OCI-LY7 (cell line): ENCODE results near the gene ACTL7B. TPM values are rescaled to one million over a fixed set of nuclear protein-coding genes. Genes with fewer than 3 reads are reported as not detected.

ENCODE experiments used
- BruUV-seq: library from RNA; stranded (reverse); fragments of 400-500 nt; replicated peaks from 2 replicates; lab custom pipeline; 2021; lab: Mats Ljungman, UMichigan
- CTCF ChIA-PET: fragments of 300-600 bp; sonication (Branson Sonifier 250); formaldehyde crosslinking; loops from one replicate; lab custom pipeline; 2022; ENCODE audit warnings: antibody characterized with exemption; ENCODE audit not compliant: unreplicated experiment; lab: Charles Lee
- POLR2A ChIA-PET: fragments of 300-600 bp; sonication (Branson Sonifier 250); formaldehyde crosslinking; loops from one replicate; lab custom pipeline; 2022; ENCODE audit warnings: antibody characterized with exemption; lab: Charles Lee
- DNase-seq: peaks from one replicate; pipeline ENCODE4 v3.0.0-alpha.2; 2015; ENCODE audit warnings: low spot score
- H2AFZ ChIP-seq: fragments of 200-600 bp; sonication (generic), shearing (Covaris generic); 2 replicates; pipeline ENCODE4 v1.6.1; 2014; ENCODE audit warnings: mild to moderate bottlenecking, antibody characterized with exemption, low read length, moderate library complexity
- H3K27ac ChIP-seq: fragments of 200-600 bp; sonication (generic); 2 replicates; pipeline ENCODE4 v1.5.1; 2014; ENCODE audit warnings: mixed run types, low read depth, mild to moderate bottlenecking, moderate library complexity, low read length, inconsistent platforms; ENCODE audit not compliant: poor library complexity, severe bottlenecking
- H3K36me3 ChIP-seq: fragments of 200-600 bp; sonication (generic); 2 replicates; pipeline ENCODE4 v1.6.1; 2014; ENCODE audit warnings: mild to moderate bottlenecking, antibody characterized with exemption, low read length, moderate library complexity, mixed read lengths; ENCODE audit not compliant: insufficient read depth
- H3K4me1 ChIP-seq: fragments of 200-600 bp; sonication (generic); 2 replicates; pipeline ENCODE4 v1.5.1; 2014; ENCODE audit warnings: mild to moderate bottlenecking, low read length; ENCODE audit not compliant: insufficient read depth, poor library complexity, severe bottlenecking
- H3K4me2 ChIP-seq: fragments of 200-600 bp; sonication (generic); 2 replicates; pipeline ENCODE4 v1.6.1; 2014; ENCODE audit warnings: mild to moderate bottlenecking, low read length
- H3K4me3 ChIP-seq: fragments of 200-600 bp; sonication (generic); 2 replicates; pipeline ENCODE4 v1.5.1; 2014; ENCODE audit warnings: mild to moderate bottlenecking, low read depth, low read length; ENCODE audit not compliant: poor library complexity, severe bottlenecking
- H3K79me2 ChIP-seq: fragments of 200-600 bp; sonication (generic); 2 replicates; pipeline ENCODE4 v1.6.1; 2016; ENCODE audit warnings: low read depth, mild to moderate bottlenecking, low read length, moderate library complexity, mixed read lengths; ENCODE audit not compliant: insufficient read depth
- H3K9me2 ChIP-seq: fragments of 200-600 bp; sonication (generic); 2 replicates; pipeline ENCODE4 v1.6.1; 2016; ENCODE audit warnings: mild to moderate bottlenecking, low read length, mixed read lengths; ENCODE audit not compliant: insufficient read depth
- H3K9me3 ChIP-seq: fragments of 200-600 bp; sonication (generic); 2 replicates; pipeline ENCODE4 v1.6.1; 2014; ENCODE audit warnings: mild to moderate bottlenecking, mixed run types, low read length, mixed read lengths
- H4K20me1 ChIP-seq: fragments of 200-600 bp; sonication (generic); 2 replicates; pipeline ENCODE4 v1.6.1; 2014; ENCODE audit warnings: mild to moderate bottlenecking, antibody characterized with exemption, low read length, moderate library complexity, mixed read lengths; ENCODE audit not compliant: insufficient read depth
- CTCF ChIP-seq: fragments of 200-600 bp; sonication (generic); conservative IDR thresholded peaks from 2 replicates; pipeline ENCODE4 v1.5.1; 2014; ENCODE audit warnings: mild to moderate bottlenecking, antibody characterized with exemption, low read length, moderate library complexity, mixed read lengths
- EZH2phosphoT487 ChIP-seq: fragments of 200-600 bp; sonication (generic); IDR thresholded peaks from 2 replicates; pipeline ENCODE4 v1.6.1; 2018; ENCODE audit warnings: low read depth, borderline replicate concordance, mild to moderate bottlenecking, mixed run types, antibody characterized with exemption, low read length, moderate library complexity, mixed read lengths
- intact Hi-C: fragments of 100-400 bp; cut with micrococcal nuclease; formaldehyde crosslinking; loops from one replicate; pipeline ENCODE4 v1.10.0; 2022; ENCODE audit not compliant: unreplicated experiment
- total RNA-seq, 2 experiments: library from RNA; depleted of rRNA in 1 of 2; stranded (reverse); fragments of >200 nt in 1 of 2; shearing (Covaris generic) in 1 of 2; gene quantifications; 2 replicates each; pipeline ENCODE4 v1.2.3, GENCODE V29; 2014 to 2022

Gene ACTL7B
- total RNA-seq, 2 experiments from 2014 or later, result not detected

- H3K9me3 ChIP-seq, result no peaks in the 10 kb centered on the region
- H3K4me3 ChIP-seq, result no peak overlapping the region
- H3K27ac ChIP-seq, result no peak overlapping the region
- ChIA-PET POLR2A (no interaction called here), CTCF (no interaction called here)
- no peaks in the 10 kb centered on the region for H3K4me1 ChIP-seq
- no peaks in the 10 kb centered on the region for H3K36me3 ChIP-seq
- no peak for TF ChIP-seq EZH2phosphoT487
- no peak for TF ChIP-seq CTCF
- DNase-seq, result no peak
- H3K4me2 ChIP-seq, result no peak overlapping the region
- H3K79me2 ChIP-seq, result no peaks in the 10 kb centered on the region
- BruUV-seq, result no TSS peak
- H3K9me2 ChIP-seq, result no peaks in the 10 kb centered on the region
- intact Hi-C loops, result no loop called here
- H2AFZ ChIP-seq, result no peak overlapping the region
- no peaks in the 10 kb centered on the region for H4K20me1 ChIP-seq
Measured at GRCh38 chr9:108860354-108860753, 4.6 kb upstream of the ACTL7B start.

GRCh38 chr9:108859459-108860114 lies 3.8 kb upstream of the ACTL7B start:
- Histone ChIP-seq H3K4me3 (no peak overlapping the region), H2AFZ (no peak overlapping the region), H3K36me3 (no peaks in the 10 kb centered on the region), H3K27ac (no peak overlapping the region), H4K20me1 (no peaks in the 10 kb centered on the region), H3K79me2 (no peaks in the 10 kb centered on the region), H3K9me3 (no peaks in the 10 kb centered on the region), H3K4me2 (no peak overlapping the region), H3K9me2 (no peaks in the 10 kb centered on the region), H3K4me1 (no peaks in the 10 kb centered on the region)
- ChIA-PET CTCF (no interaction called here), POLR2A (no interaction called here)
- TF ChIP-seq CTCF (no peak), EZH2phosphoT487 (no peak)
- intact Hi-C loops, result no loop called here
- DNase-seq, result no peak
- no TSS peak for BruUV-seq

GRCh38 chr9:108857572-108857971 lies 1.8 kb upstream of the ACTL7B start:
- BruUV-seq, result no TSS peak
- no peaks in the 10 kb centered on the region for H3K9me3 ChIP-seq
- no peaks in the 10 kb centered on the region for H3K9me2 ChIP-seq
- no peak overlapping the region for H2AFZ ChIP-seq
- intact Hi-C loops, result no loop called here
- no peak overlapping the region for H3K27ac ChIP-seq
- ChIA-PET POLR2A (no interaction called here), CTCF (no interaction called here)
- no peaks in the 10 kb centered on the region for H4K20me1 ChIP-seq
- no peak overlapping the region for H3K4me2 ChIP-seq
- no peak overlapping the region for H3K4me3 ChIP-seq
- TF ChIP-seq CTCF, result no peak
- no peak for TF ChIP-seq EZH2phosphoT487
- no peaks in the 10 kb centered on the region for H3K79me2 ChIP-seq
- H3K4me1 ChIP-seq, result no peaks in the 10 kb centered on the region
- no peak for DNase-seq
- no peaks in the 10 kb centered on the region for H3K36me3 ChIP-seq
